ENCODE results near the gene EDDM13. TPM values are rescaled to one million over a fixed set of nuclear protein-coding genes. Genes with fewer than 3 reads are reported as not detected.
"Not testable (repeated sequence)": the region's sequence is repeated elsewhere in the genome, so short reads cannot be mapped to it uniquely, and the experiment has no call there.

The EDDM13 gene
- total and polyA plus RNA-seq, 2 of the 13 experiments (the other 11 are each of a cell fraction or from before 2014, with no cell fraction given): not detected

GRCh38 chr19:56261145-56261544, 11.4 kb upstream of the EDDM13 start (continued):
- TF ChIP-seq BCL6 (CRISPR knock-in tag; IDR thresholded peaks at IDR 0.05) (no peak), MIER2 (CRISPR knock-in tag; IDR thresholded peaks at IDR 0.05) (no peak), KAT7 (CRISPR knock-in tag; IDR thresholded peaks at IDR 0.05; ENCODE audit: borderline replicate concordance) (no peak), MXD4 (CRISPR knock-in tag; IDR thresholded peaks at IDR 0.05) (no peak), NONO (IDR thresholded peaks at IDR 0.05) (no peak), NONO (CRISPR knock-in tag; conservative IDR thresholded peaks at IDR 0.05) (no peak), BRF2 (CRISPR knock-in tag; IDR thresholded peaks at IDR 0.05) (no peak), ZNF891 (CRISPR knock-in tag; IDR thresholded peaks at IDR 0.05) (no peak), ZBTB8A (CRISPR knock-in tag; IDR thresholded peaks at IDR 0.05; ENCODE audit: borderline replicate concordance, low read depth) (no peak), IRX3 (CRISPR knock-in tag; IDR thresholded peaks at IDR 0.05; ENCODE audit: borderline replicate concordance, low read depth) (no peak), SRY (CRISPR knock-in tag; IDR thresholded peaks at IDR 0.05) (no peak)

GRCh38 chr19:56261932-56262331, 10.6 kb upstream of the EDDM13 start:
- H3K79me2 ChIP-seq (ENCODE audit: insufficient read depth, low read length); in situ Hi-C loops (cut with HindIII; ENCODE audit: extremely low pct_ligation_motif_present, low pct_unique_long_range_greater_than_20kb); H3K4me1 ChIP-seq (ENCODE audit: insufficient read depth, low read length); H3K9me3 ChIP-seq (ENCODE audit: low read length); H3K27ac ChIP-seq (ENCODE audit: extremely low read length, insufficient read depth, low read length); H3K4me3 ChIP-seq (replicated peaks in 1 of 3; ENCODE audit: insufficient read depth in 1 of 3, low read depth in 2 of 3, low read length in 3 of 3); H4K20me1 ChIP-seq (ENCODE audit: insufficient read depth, low read length); FAIRE-seq; CTCF ChIA-PET (ENCODE audit: low intra/inter-chr PET ratio, low total read pairs); H3K4me2 ChIP-seq (ENCODE audit: low read depth, low read length); H3K27me3 ChIP-seq (ENCODE audit: control insufficient read depth in 1 of 2, insufficient read depth in 2 of 2, low read length in 2 of 2); H3K36me3 ChIP-seq (replicated peaks in 1 of 2; ENCODE audit: control insufficient read depth in 1 of 2, insufficient read depth in 2 of 2, low read length in 2 of 2); H2AFZ ChIP-seq (ENCODE audit: low read length); H3K9ac ChIP-seq (ENCODE audit: insufficient read depth, low read depth, low read length); ATAC-seq; DNase-seq (ENCODE audit: low spot score); intact Hi-C loops (cut with micrococcal nuclease; ENCODE audit: unreplicated experiment); POLR2A ChIA-PET; BruUV-seq (replicated peaks): not testable (repeated sequence)
- peak; percentile 4 to 54; a peak in 2 of 4 replicates for TF ChIP-seq MAFK (conservative IDR thresholded peaks at IDR 0.05 in 1 of 2, IDR thresholded peaks at IDR 0.05 in 1 of 2; ENCODE audit: low read length in 2 of 2)
- WGBS (ENCODE audit: low lambda C conversion rate): 98% methylated on average over 6 of the region's 6 CpGs
